Activated naive CD8-positive, alpha-beta T cell treated with anti-CD3 and anti-CD28 coated beads, Interleukin-2, amount 10 ng/mL, durations not matched to agents 7 days and 5 days (primary cell): Measurements from ENCODE around the gene TBC1D1. TPM values are rescaled to one million over a fixed set of nuclear protein-coding genes. Genes with fewer than 3 reads are reported as not detected.

Experiments
- ATAC-seq: fragments of 150-1000 bp; cut with Tn5 transposase; one replicate; pipeline ENCODE4 v1.10.0; 2021; ENCODE audit warnings: low read depth, moderate library complexity
- POLR2A ChIA-PET: fragments of 350-600 bp; sonication (Branson Sonifier 250); formaldehyde crosslinking; loops from one replicate; lab custom pipeline; 2021; ENCODE audit warnings: antibody characterized with exemption; lab: Charles Lee
- DNase-seq: peaks from one replicate; pipeline ENCODE4 v3.0.0; 2021
- H3K27ac Mint-ChIP-seq: one replicate; pipeline ENCODE4 v1.8.0; 2022; ENCODE audit warnings: mild to moderate bottlenecking, mixed read lengths
- H3K27me3 Mint-ChIP-seq: one replicate; pipeline ENCODE4 v1.8.0; 2022; ENCODE audit warnings: mild to moderate bottlenecking, moderate library complexity, mixed read lengths
- H3K36me3 Mint-ChIP-seq: one replicate; pipeline ENCODE4 v1.8.0; 2021; ENCODE audit warnings: mild to moderate bottlenecking, mixed read lengths
- H3K4me1 Mint-ChIP-seq: one replicate; pipeline ENCODE4 v1.8.0; 2021; ENCODE audit warnings: mixed read lengths
- H3K4me3 Mint-ChIP-seq: one replicate; pipeline ENCODE4 v1.8.0; 2022; ENCODE audit warnings: mild to moderate bottlenecking, moderate library complexity, mixed read lengths
- H3K9me3 Mint-ChIP-seq: one replicate; pipeline ENCODE4 v1.8.0; 2021; ENCODE audit warnings: mixed read lengths
- total RNA-seq, 2 experiments: library from RNA; stranded (reverse); gene quantifications; one replicate each; pipeline ENCODE4 v1.2.3, GENCODE V29; 2021

TBC1D1 gene
- total RNA-seq, 2 experiments from 2014 or later = 79.7 to 83.7 TPM

DNA sequence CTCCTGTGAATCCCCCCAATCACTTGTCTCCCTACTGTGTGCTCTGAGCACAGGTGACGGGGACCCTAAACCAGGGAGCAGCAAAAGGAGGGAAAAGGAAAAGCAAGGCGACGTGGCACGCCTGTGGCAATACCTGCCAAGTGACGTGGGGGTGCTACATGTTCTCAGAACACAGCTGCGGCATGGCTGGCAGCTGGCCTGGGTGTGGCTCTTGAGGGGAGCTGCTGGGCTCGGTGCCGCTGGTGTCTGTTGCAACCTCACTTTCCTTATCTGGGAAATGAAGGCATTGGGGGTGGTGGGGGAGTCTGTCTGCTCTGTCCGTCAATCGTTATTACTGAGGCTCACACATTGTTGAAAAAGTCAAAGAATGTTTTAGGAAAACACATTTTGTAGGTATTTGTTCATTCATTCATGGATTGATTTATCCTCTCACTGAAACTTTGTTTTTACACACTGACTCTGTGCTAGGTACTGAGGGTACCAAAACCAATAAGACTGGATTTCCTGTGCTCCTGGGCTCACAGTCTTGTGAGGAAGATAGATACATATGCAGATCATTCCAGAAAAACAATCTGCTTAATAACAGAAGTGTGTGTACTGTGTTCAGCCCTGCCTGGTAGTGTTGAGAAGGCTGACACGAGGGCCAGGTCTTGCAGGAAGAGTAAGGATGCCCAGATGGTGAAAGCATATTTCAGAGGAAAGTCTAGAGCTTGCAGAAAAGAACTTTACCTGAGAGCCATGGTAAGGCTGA is 286.9 kb downstream of the TBC1D1 start:
- peak; percentile 49 for DNase-seq
- POLR2A ChIA-PET = interaction anchor here (1.4 to 2.1 kb wide), 2 partner anchors 9 to 17 kb away, joined by 4 to 8 read pairs; no protein-coding TSS in a partner anchor
- H3K36me3 Mint-ChIP-seq = peaks cover 3% of the 10 kb centered on the region
- peak overlapping the region; percentile 26 for H3K27ac Mint-ChIP-seq
- ATAC-seq = peak; percentile 48
- H3K9me3 Mint-ChIP-seq = no peaks in the 10 kb centered on the region
- peaks cover 32% of the 10 kb centered on the region for H3K4me1 Mint-ChIP-seq
- H3K4me3 Mint-ChIP-seq = peak overlapping the region; percentile 78
- peaks cover 5% of the 10 kb centered on the region for H3K27me3 Mint-ChIP-seq

DNA sequence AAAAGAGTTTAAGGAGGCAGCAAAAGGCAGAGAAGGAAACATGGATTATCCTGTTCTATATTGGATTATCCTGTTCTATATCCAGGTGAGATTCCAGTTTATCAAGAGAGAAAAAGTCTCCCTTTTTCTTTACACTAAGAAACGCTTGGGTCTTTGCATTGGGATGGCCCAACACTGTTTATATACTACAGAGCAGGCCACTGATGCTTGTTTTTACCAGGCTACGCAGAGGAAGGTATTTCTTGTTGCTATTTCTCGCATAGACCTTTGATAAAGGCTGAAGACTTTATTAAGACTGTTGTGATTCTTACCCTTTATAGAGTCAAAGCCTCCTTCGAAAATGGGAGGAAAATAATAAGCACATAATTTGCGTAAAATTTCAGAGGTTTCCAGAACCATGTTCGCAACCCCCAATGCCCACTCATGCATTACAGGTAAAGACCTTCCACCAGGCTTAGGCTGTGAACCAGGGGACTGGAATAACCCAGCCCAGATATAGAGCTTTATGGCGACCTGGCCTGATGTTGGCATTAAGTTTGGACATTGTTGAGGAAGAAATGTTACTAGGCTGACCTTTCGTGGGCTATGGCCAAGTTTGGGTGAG is 287.6 kb downstream of the TBC1D1 start:
- no peak for DNase-seq
- H3K4me3 Mint-ChIP-seq = no peak overlapping the region

DNA sequence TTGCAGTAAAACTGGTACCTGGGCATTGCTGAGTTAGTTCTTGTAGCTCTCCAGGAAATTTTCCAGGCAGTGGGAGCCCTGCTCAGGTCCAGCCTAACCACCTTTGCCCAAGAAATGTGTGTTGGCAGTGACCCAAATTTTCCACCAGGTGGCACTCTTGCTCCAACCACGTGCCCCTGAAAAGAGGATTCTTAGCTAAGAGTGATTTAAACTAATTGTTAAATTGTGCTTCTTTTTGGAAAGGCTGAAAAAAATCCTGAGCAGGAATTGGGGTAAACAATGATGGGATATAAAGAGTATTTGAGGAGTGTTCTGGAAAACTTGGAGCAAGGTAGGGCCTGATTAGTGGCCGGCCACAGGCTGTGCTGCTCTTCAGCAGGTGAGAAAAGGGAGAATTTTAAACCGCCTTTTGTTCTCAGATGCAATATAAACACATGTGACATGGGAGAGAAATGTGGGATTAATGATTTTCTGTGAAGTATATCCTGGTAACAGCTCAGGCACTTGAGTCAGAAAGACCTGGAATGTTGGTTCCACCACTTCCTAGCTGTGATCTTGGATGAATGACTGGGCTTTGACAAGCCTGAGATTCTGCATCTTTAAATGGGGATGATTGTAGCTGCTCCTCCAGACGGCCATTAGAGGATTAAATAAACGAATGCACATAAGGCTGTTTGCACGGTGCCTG is 288.9 kb downstream of the TBC1D1 start:
- Mint-ChIP-seq H3K4me3 (no peak overlapping the region), H3K27ac (no peak overlapping the region), H3K36me3 (peaks cover 3% of the 10 kb centered on the region), H3K9me3 (no peaks in the 10 kb centered on the region), H3K27me3 (peaks cover 4% of the 10 kb centered on the region), H3K4me1 (peaks cover 29% of the 10 kb centered on the region)
- ATAC-seq = peak; percentile 50
- POLR2A ChIA-PET = interaction anchor here (1.4 to 2.0 kb wide), 2 partner anchors 139 to 495 kb away, joined by 4 to 6 read pairs; no protein-coding TSS in a partner anchor
- DNase-seq = peak; percentile 70

More for the DNA sequence above, 287.6 kb downstream of the TBC1D1 start:
- no peak for ATAC-seq
- H3K4me1 Mint-ChIP-seq = peaks cover 32% of the 10 kb centered on the region
- no peaks in the 10 kb centered on the region for H3K9me3 Mint-ChIP-seq
- H3K27ac Mint-ChIP-seq = no peak overlapping the region
- peaks cover 3% of the 10 kb centered on the region for H3K36me3 Mint-ChIP-seq
- H3K27me3 Mint-ChIP-seq = peaks cover 5% of the 10 kb centered on the region
- POLR2A ChIA-PET = interaction anchor here (2.1 kb wide), 1 partner anchor 10 kb away, joined by 4 read pairs; no protein-coding TSS in a partner anchor

DNA sequence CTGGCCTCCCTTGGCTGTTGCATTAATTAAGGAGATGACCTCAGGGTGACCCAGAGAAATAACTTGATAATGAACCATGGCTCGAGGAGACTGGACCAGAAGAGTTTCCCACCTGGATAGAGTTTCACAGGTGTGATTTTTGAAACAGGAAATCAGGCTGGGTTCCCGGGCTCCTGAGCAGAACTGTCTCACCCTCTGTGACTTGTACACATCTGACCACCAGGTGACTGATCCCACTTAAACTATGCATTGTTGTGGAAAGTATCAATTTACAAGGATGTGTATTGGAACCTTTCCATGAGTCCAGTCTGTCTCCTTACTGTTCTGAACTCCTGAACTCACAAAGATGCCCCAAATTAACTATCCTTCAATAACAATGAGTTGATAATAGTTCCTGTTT is 289.6 kb downstream of the TBC1D1 start:
- no peaks in the 10 kb centered on the region for H3K36me3 Mint-ChIP-seq
- peaks cover 2% of the 10 kb centered on the region for H3K27me3 Mint-ChIP-seq
- peaks cover 27% of the 10 kb centered on the region for H3K4me1 Mint-ChIP-seq
- no peak for ATAC-seq
- no peak overlapping the region for H3K27ac Mint-ChIP-seq
- H3K9me3 Mint-ChIP-seq = no peaks in the 10 kb centered on the region
- POLR2A ChIA-PET = interaction anchor here (1.4 to 2.0 kb wide), 2 partner anchors 139 to 495 kb away, joined by 4 to 6 read pairs; no protein-coding TSS in a partner anchor
- no peak overlapping the region for H3K4me3 Mint-ChIP-seq
- DNase-seq = no peak

DNA sequence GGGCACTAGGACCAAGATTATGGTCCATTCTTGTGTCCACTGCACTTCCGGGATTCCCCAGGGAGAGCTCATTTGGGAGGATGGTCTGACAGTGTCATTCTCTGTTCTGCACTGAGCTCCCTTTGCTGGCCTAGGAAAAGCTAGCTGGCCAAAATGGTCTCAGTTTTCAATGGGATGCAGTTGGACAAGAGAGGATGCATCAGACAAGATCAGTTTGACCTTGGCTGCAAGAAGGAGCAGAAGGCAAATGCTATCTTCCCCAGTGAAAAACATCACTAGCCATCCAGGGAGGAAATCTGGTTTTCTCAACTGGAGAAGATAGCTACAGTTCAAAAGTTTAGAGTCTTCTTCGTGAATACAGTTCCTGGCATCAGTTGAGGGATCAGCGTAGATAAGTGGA is 290.4 kb downstream of the TBC1D1 start:
- POLR2A ChIA-PET = interaction anchor here (1.4 to 2.0 kb wide), 2 partner anchors 138 to 494 kb away, joined by 4 to 6 read pairs; no protein-coding TSS in a partner anchor
- peaks cover 23% of the 10 kb centered on the region for H3K4me1 Mint-ChIP-seq
- H3K27me3 Mint-ChIP-seq = peaks cover 2% of the 10 kb centered on the region
- no peaks in the 10 kb centered on the region for H3K9me3 Mint-ChIP-seq
- no peak for ATAC-seq
- no peak overlapping the region for H3K27ac Mint-ChIP-seq
- no peaks in the 10 kb centered on the region for H3K36me3 Mint-ChIP-seq
- no peak for DNase-seq
- no peak overlapping the region for H3K4me3 Mint-ChIP-seq

DNA sequence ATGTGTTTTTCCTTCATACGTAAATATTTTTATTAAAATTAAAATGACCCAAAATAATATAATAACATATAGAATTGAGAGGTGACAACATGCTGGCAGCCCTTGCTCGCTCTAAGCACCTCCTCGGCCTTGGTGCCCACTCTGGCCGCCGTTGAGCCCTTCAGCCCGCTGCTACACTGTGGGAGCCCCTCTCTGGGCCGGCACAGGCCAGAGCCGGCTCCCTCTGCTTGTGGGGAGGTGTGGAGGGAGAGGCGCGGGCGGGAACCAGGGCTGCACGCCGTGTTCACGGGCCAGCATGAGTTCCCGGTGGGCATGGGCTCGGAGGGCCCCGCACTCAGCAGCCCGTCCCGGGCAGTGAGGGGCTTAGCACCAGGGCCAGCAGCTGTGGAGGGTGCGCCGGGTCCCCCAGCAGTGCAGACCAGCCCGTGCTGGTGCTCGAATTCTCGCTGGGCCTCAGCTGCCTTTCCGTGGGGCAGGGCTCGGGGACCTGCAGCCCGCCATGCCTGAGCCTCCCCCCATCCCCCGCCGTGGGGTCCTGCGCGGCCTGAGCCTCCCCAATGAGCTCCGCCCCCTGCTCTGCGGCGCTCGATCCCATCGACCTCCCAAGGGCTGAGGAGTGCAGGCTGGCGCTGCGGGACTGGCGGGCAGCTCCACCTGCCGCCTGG is 291.6 kb downstream of the TBC1D1 start:
- Mint-ChIP-seq H3K36me3 (no peaks in the 10 kb centered on the region), H3K4me1 (peaks cover 18% of the 10 kb centered on the region), H3K4me3 (no peak overlapping the region), H3K27me3 (peaks cover 2% of the 10 kb centered on the region), H3K9me3 (no peaks in the 10 kb centered on the region), H3K27ac (no peak overlapping the region)
- no peak for ATAC-seq
- no peak for DNase-seq
- POLR2A ChIA-PET = no interaction called here

DNA sequence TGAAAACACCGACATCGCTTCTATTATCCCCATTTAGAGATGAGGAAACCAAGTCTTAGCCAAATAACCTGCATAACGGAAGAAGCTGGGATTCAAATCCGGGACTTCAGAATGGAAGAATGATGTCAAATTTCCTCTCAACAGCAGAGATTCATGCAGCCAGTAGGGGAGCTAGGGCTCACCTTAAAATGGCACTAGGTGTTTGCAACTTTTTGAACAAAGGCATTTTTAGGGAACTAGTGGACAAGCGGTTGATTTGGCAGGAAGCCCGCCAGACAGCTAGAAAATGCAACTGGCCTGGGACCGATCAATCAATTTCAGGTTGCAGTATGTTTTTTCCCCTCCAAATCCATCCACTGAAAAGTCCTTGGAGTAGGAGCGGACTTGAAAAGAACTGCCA is 293.5 kb downstream of the TBC1D1 start:
- DNase-seq (no peak), ATAC-seq (no peak)
- POLR2A ChIA-PET = no interaction called here
- Mint-ChIP-seq H3K4me3 (no peak overlapping the region), H3K4me1 (peaks cover 5% of the 10 kb centered on the region), H3K36me3 (no peaks in the 10 kb centered on the region), H3K27ac (no peak overlapping the region), H3K9me3 (no peaks in the 10 kb centered on the region), H3K27me3 (peaks cover 2% of the 10 kb centered on the region)

DNA sequence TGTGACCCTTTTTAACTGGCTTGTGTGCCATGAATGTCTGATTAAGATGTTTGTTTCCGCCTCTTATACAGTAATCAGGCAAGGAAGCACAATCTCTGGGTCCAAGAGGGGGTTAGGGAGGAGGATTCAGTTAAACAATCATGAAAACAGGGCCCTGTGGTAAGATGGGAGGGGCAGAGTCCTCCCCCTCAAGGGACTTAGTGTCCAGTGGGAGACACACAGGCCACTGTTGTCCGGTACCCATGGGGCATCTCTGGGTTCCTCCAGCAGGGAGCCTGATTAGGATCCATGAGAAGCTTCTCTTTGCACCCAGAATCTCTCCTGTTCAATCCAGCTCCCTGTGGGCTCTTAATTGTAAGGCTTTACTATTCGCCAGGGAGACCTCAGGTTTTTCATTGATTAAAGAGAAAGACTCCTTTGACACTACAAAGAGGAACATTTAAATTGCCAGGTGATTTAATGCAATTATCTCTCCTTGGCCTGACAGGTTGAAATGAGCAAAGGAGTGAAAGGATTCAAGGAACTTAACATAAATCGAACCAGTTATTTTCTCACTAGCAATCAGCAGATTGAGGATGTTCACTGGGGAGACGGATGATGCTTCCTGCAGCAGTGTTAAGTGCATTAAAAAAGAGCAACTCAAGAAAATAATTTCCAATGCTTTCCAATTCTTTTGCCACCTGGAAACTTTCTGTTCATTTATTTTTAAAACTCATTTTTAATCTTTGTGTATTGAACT is 294.7 kb downstream of the TBC1D1 start:
- DNase-seq (no peak), ATAC-seq (no peak)
- Mint-ChIP-seq H3K4me3 (no peak overlapping the region), H3K36me3 (no peaks in the 10 kb centered on the region), H3K27me3 (peaks cover 2% of the 10 kb centered on the region), H3K27ac (no peak overlapping the region), H3K9me3 (no peaks in the 10 kb centered on the region), H3K4me1 (peaks cover 2% of the 10 kb centered on the region)
- POLR2A ChIA-PET = no interaction called here

DNA sequence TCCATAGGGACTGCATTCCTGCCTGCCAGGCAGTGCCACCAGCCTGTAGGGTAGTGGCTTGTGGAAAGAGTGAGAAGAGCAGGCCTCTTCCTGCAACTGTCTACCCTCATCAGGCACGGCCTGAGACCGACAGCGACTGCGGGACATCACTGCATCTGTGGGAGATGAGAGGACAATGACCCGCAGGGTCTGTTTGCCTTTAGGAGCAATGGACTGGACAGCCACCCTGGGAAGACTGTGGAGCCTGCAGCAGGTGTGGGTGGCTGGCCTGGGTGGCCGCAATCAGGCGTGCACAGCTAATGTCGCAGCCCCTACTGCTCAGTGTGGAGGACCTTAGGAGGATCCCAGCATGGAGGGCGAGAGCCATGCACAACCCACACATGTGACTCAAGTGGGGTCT is 297.3 kb downstream of the TBC1D1 start:
- no peak overlapping the region for H3K4me3 Mint-ChIP-seq
- peaks cover 7% of the 10 kb centered on the region for H3K27me3 Mint-ChIP-seq
- DNase-seq (no peak), ATAC-seq (no peak)
- H3K27ac Mint-ChIP-seq = no peak overlapping the region
- POLR2A ChIA-PET = no interaction called here
- no peaks in the 10 kb centered on the region for H3K36me3 Mint-ChIP-seq
- H3K4me1 Mint-ChIP-seq = no peaks in the 10 kb centered on the region
- H3K9me3 Mint-ChIP-seq = no peaks in the 10 kb centered on the region

DNA sequence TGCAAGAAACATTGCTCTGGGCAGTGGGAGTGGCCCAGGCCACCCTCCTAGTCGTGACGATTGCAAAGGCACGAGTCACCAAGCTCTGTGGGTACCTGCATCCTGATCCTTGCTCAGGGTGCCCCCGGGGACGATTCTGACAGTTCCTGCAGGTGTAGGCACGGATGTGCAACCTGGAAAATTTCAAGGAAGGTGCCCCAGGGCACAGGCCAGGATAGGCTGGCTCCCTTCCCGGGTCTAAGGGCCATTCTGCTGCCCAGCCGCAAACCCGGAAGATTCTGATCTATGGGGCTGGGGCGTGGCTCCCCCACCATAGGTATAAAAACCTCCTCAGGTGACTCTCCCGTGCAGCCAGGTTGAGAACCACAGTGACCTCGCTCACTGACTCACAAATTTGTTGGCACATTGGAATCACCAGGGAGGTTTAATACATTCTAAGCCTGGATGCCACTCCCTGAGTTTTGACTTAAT is 297.8 kb downstream of the TBC1D1 start:
- DNase-seq = no peak
- Mint-ChIP-seq H3K27me3 (peaks cover 7% of the 10 kb centered on the region), H3K27ac (no peak overlapping the region), H3K4me3 (no peak overlapping the region), H3K4me1 (no peaks in the 10 kb centered on the region), H3K9me3 (no peaks in the 10 kb centered on the region), H3K36me3 (no peaks in the 10 kb centered on the region)
- POLR2A ChIA-PET = no interaction called here
- no peak for ATAC-seq
